GM12878 (cell line): ENCODE measurements around the gene ACADVL. TPM values are rescaled to one million over a fixed set of nuclear protein-coding genes. Genes with fewer than 3 reads are reported as not detected.
"Not testable (repeated sequence)": the region's sequence is repeated elsewhere in the genome, so short reads cannot be mapped to it uniquely, and the experiment has no call there.

Experiments used
- ATAC-seq: fragments of 200-7000 bp; cut with Tn5 transposase; 3 replicates; pipeline ENCODE4 v1.9.1; 2020; ENCODE audit warnings: mild to moderate bottlenecking, moderate library complexity
- BruUV-seq: library from RNA; stranded (reverse); fragments of 400-500 nt; replicated peaks from 2 replicates; lab custom pipeline; 2021; lab: Mats Ljungman, UMichigan
- CTCF ChIA-PET: fragments of 300-600 bp; sonication (Branson Sonifier 250); formaldehyde crosslinking; extraction: SDS; loops from one replicate; lab custom pipeline; 2021; ENCODE audit warnings: inconsistent platforms; lab: Yijun Ruan, JAX
- POLR2A ChIA-PET: fragments of 350-600 bp; formaldehyde crosslinking; extraction: SDS; loops from one replicate; lab custom pipeline; 2021; ENCODE audit warnings: inconsistent platforms; lab: Charles Lee
- RAD21 ChIA-PET: fragments of 300-600 bp; sonication (Branson Sonifier 250); formaldehyde crosslinking; loops from one replicate; lab custom pipeline; 2023; ENCODE audit warnings: antibody characterized with exemption; ENCODE audit not compliant: unreplicated experiment; lab: Charles Lee
- SMC1A ChIA-PET: fragments of 300-600 bp; sonication (Branson Sonifier 250); formaldehyde crosslinking; loops from one replicate; lab custom pipeline; 2023; ENCODE audit not compliant: unreplicated experiment, uncharacterized antibody; lab: Charles Lee
- DNase-seq: peaks from one replicate; pipeline ENCODE4 v3.0.0-alpha.2; 2011; ENCODE audit warnings: low read depth, low spot score
- FAIRE-seq: peaks from 3 replicates; lab custom pipeline; 2011; peaks lifted over from hg19 to GRCh38; lab: Jason Lieb, UNC
- H2AFZ ChIP-seq: 2 replicates; pipeline ENCODE4 v1.6.0; 2011; ENCODE audit warnings: low read depth, low read length, control low read depth; ENCODE audit not compliant: control insufficient read depth
- H3K27ac ChIP-seq: 2 replicates; pipeline ENCODE4 v1.5.1; 2011; ENCODE audit warnings: control low read depth; ENCODE audit not compliant: control insufficient read depth, insufficient read depth
- H3K27me3 ChIP-seq, 2 experiments: replicated peaks in 1 of 2; 2 replicates each; pipeline versions ENCODE4 v1.6.0 to v1.6.1; 2011; ENCODE audit warnings: low read length in 1 of 2; ENCODE audit not compliant: control insufficient read depth in 2 of 2, insufficient read depth in 2 of 2
- H3K36me3 ChIP-seq, 2 experiments: 2 replicates each; pipeline ENCODE4 v1.5.1; 2011; ENCODE audit warnings: low read length in 1 of 2; ENCODE audit not compliant: control insufficient read depth in 2 of 2, insufficient read depth in 2 of 2
- H3K4me1 ChIP-seq: 2 replicates; pipeline ENCODE4 v1.6.1; 2011; ENCODE audit warnings: mild to moderate bottlenecking, low read length, moderate library complexity, mixed read lengths; ENCODE audit not compliant: control insufficient read depth, insufficient read depth
- H3K4me2 ChIP-seq: 2 replicates; pipeline ENCODE4 v1.6.0; 2011; ENCODE audit warnings: control low read depth; ENCODE audit not compliant: control insufficient read depth, insufficient read depth
- H3K4me3 ChIP-seq: fragments of 200-600 bp; sonication (generic); 2 replicates; pipeline ENCODE4 v1.5.1; 2016
- H3K79me2 ChIP-seq: 2 replicates; pipeline ENCODE4 v1.6.0; 2011; ENCODE audit warnings: low read length; ENCODE audit not compliant: control insufficient read depth, insufficient read depth
- H3K9ac ChIP-seq: 2 replicates; pipeline ENCODE4 v1.8.0; 2011; ENCODE audit warnings: low read length, control low read depth, mixed read lengths; ENCODE audit not compliant: control insufficient read depth, insufficient read depth
- H3K9me3 ChIP-seq: replicated peaks from 3 replicates; pipeline ENCODE4 v1.5.1; 2011; ENCODE audit warnings: mild to moderate bottlenecking, low read length; ENCODE audit not compliant: control insufficient read depth, insufficient read depth
- H4K20me1 ChIP-seq: 2 replicates; pipeline ENCODE4 v1.6.0; 2011; ENCODE audit not compliant: control insufficient read depth, insufficient read depth
- BMI1 ChIP-seq: fragments of 450-650 bp; IDR thresholded peaks from 2 replicates; pipeline ENCODE4 v1.6.1; 2016; ENCODE audit warnings: mild to moderate bottlenecking, moderate library complexity, borderline replicate concordance
- HDAC6 ChIP-seq: fragments of 200-600 bp; sonication (generic); IDR thresholded peaks from one replicate; pipeline ENCODE4 v1.8.0; 2017; ENCODE audit warnings: antibody characterized with exemption; ENCODE audit not compliant: unreplicated experiment
- HSF1 ChIP-seq: fragments of 150-350 bp; IDR thresholded peaks from 2 replicates; pipeline ENCODE4 v1.6.1; 2014; ENCODE audit warnings: mild to moderate bottlenecking, low read depth, low read length
- IKZF2 ChIP-seq, 2 experiments: fragments of 450-650 bp; IDR thresholded peaks; 2 replicates each; pipeline ENCODE4 v1.6.1; 2017; ENCODE audit warnings: mild to moderate bottlenecking in 2 of 2, moderate library complexity in 2 of 2
- MTA2 ChIP-seq: fragments of 450-650 bp; IDR thresholded peaks from 2 replicates; pipeline ENCODE4 v1.6.1; 2016; ENCODE audit warnings: low read depth, mild to moderate bottlenecking, moderate library complexity
- NBN ChIP-seq: fragments of 450-650 bp; IDR thresholded peaks from 2 replicates; pipeline ENCODE4 v1.6.1; 2016
- PML ChIP-seq: IDR thresholded peaks from 2 replicates; pipeline ENCODE4 v1.6.1; 2012; ENCODE audit warnings: low read length, inconsistent platforms
- POLR2AphosphoS2 ChIP-seq: IDR thresholded peaks from 2 replicates; pipeline ENCODE4 v1.6.1; 2011; ENCODE audit warnings: low read depth, mild to moderate bottlenecking, low read length, improper control_type of control experiment, moderate library complexity
- SUZ12 ChIP-seq: fragments of 200-600 bp; sonication (generic); IDR thresholded peaks from one replicate; pipeline ENCODE4 v1.6.1; 2018; ENCODE audit warnings: antibody characterized with exemption, mild to moderate bottlenecking; ENCODE audit not compliant: unreplicated experiment
- TARDBP ChIP-seq: IDR thresholded peaks from 2 replicates; pipeline ENCODE4 v1.6.1; 2016; ENCODE audit warnings: borderline replicate concordance
- TCF12 ChIP-seq: IDR thresholded peaks from 2 replicates; pipeline ENCODE4 v1.6.1; 2011; ENCODE audit warnings: low read depth, mild to moderate bottlenecking, low read length
- ZNF622 ChIP-seq: fragments of 450-650 bp; IDR thresholded peaks from 2 replicates; pipeline ENCODE4 v1.6.1; 2017; ENCODE audit warnings: mild to moderate bottlenecking, inconsistent platforms
- WGBS: methylation state at CpG from one replicate; pipeline ENCODE4 v1.1.6; 2016; ENCODE audit warnings: low lambda C conversion rate; ENCODE audit not compliant: insufficient replicate concordance, insufficient coverage; ENCODE audit errors: missing lambda C conversion rate; 5-methylcytosine and 5-hydroxymethylcytosine counted together
- in situ Hi-C: fragments of 300-500 bp; cut with MboI; formaldehyde crosslinking; loops from 9 replicates; pipeline ENCODE4 v1.14.3; 2018; ENCODE audit warnings: mixed read lengths
- intact Hi-C: fragments of 100-400 bp; cut with micrococcal nuclease; formaldehyde crosslinking; loops from one replicate; pipeline ENCODE4 v1.14.2; 2022; ENCODE audit not compliant: unreplicated experiment
- polyA plus RNA-seq, 11 experiments: library from polyadenylated mRNA; depleted of rRNA in 4 of 11; unstranded in 6 of 11; stranded (reverse) in 5 of 11; fragments of >200 nt; fragmentation: Nextera tagmentation in 4 of 11; fragmentation: Illumina TruSeq in 1 of 11; extraction: Ambion mirVana in 4 of 11; extraction: Trizol in 1 of 11; gene quantifications; 1 replicate in 1 of 11; 2 replicates in 10 of 11; pipeline versions ENCODE4 v1.2.1 to v1.2.3, GENCODE V29; 2011 to 2016; ENCODE audit warnings: inconsistent platforms in 2 of 11, missing spikeins in 2 of 11, low read depth in 1 of 11
- total RNA-seq, 4 experiments: library from RNA; depleted of rRNA in 3 of 4; stranded (reverse); fragments of >200 nt in 3 of 4; fragmentation: Illumina TruSeq in 1 of 4; extraction: Trizol in 1 of 4; gene quantifications; 2 replicates each; pipeline versions ENCODE4 v1.2.1 to v1.2.3, GENCODE V29; 2013 to 2021

The ACADVL gene
- total and polyA plus RNA-seq, 10 of the 15 experiments (the other 5 are each of a cell fraction or from before 2014, with no cell fraction given): 25.4 to 232 (median 180) TPM

- RAD21 ChIA-PET: no interaction called here
- Histone ChIP-seq H3K4me1 (peaks cover 6% of the 10 kb centered on the region), H3K27me3 (peaks cover 2 to 6% of the 10 kb centered on the region in 2 experiments; a peak in 3 of 4 replicates), H3K9ac (no peak within 1 kb of the TSS), H3K36me3 (no peaks in the 10 kb centered on the region), H4K20me1 (no peaks in the 10 kb centered on the region), H2AFZ (no peak within 1 kb of the TSS), H3K9me3 (no peaks in the 10 kb centered on the region; the same call in 2 of the 3 replicates), H3K27ac (no peak within 1 kb of the TSS), H3K4me2 (no peak within 1 kb of the TSS), H3K79me2 (no peaks in the 10 kb centered on the region), H3K4me3 (no peak within 1 kb of the TSS)
- SMC1A ChIA-PET: interaction anchor here (2.6 kb wide), 1 partner anchor 133 kb away, joined by 14 read pairs; no protein-coding TSS in a partner anchor
- FAIRE-seq (no peak), ATAC-seq (no peak), DNase-seq (no peak)
- CTCF ChIA-PET: interaction anchor here (0.8 to 3.5 kb wide), 3 partner anchors 128 to 134 kb away, joined by 5 to 34 read pairs (median 11); no protein-coding TSS in a partner anchor
- in situ Hi-C loops: no loop called here
- TF ChIP-seq HDAC6 (no peak), BMI1 (no peak), IKZF2 (IDR thresholded peaks at IDR 0.05) (no peak), POLR2AphosphoS2 (no peak), PML (no peak), MTA2 (no peak), NBN (no peak), HSF1 (no peak), ZNF622 (no peak), SUZ12 (no peak), TARDBP (no peak), TCF12 (no peak)
- no TSS peak for BruUV-seq
- intact Hi-C loops: loop anchor here (10.0 kb wide), 1 partner anchor 265 kb away; no protein-coding TSS in a partner anchor
- POLR2A ChIA-PET: no interaction called here
- WGBS: 34% methylated on average over 19 of the region's 20 CpGs
These were observed 40.2 kb upstream of the ACADVL start, which contains the start of gene ASGR1 for GRCh38 chr17:7179317-7180254. TSS of gene ASGR1 (minus strand) at chr17:7179370. CDS start at chr17:7178563, 807 bp downstream.

GRCh38 chr17:7182101-7182500 is 37.6 kb upstream of the ACADVL start:
- in situ Hi-C loops, H3K4me3 ChIP-seq, intact Hi-C loops, RAD21 ChIA-PET, H3K4me2 ChIP-seq, H3K9me3 ChIP-seq, SMC1A ChIA-PET, BruUV-seq, H3K79me2 ChIP-seq, DNase-seq, FAIRE-seq, H3K9ac ChIP-seq, H3K36me3 ChIP-seq, ATAC-seq, H3K27ac ChIP-seq, H3K27me3 ChIP-seq, CTCF ChIA-PET, H3K4me1 ChIP-seq, H4K20me1 ChIP-seq, H2AFZ ChIP-seq: not testable (repeated sequence)
- POLR2A ChIA-PET: interaction anchor here (0.5 to 0.7 kb wide), 2 partner anchors 72 to 302 kb away, joined by 3 read pairs; partner anchors contain the start of gene POLR2A
- WGBS: 11% methylated on average over 2 of the region's 2 CpGs
